HTERT RPE-1 (cell line): Measurements from ENCODE around the gene TM9SF4.

Experiments used
- in situ Hi-C: fragments of 300-500 bp; cut with MboI; formaldehyde crosslinking; loops from 4 replicates; pipeline ENCODE4 v1.14.3; 2020; ENCODE audit warnings: low sequenced_read_pairs

The TM9SF4 gene, protein sequence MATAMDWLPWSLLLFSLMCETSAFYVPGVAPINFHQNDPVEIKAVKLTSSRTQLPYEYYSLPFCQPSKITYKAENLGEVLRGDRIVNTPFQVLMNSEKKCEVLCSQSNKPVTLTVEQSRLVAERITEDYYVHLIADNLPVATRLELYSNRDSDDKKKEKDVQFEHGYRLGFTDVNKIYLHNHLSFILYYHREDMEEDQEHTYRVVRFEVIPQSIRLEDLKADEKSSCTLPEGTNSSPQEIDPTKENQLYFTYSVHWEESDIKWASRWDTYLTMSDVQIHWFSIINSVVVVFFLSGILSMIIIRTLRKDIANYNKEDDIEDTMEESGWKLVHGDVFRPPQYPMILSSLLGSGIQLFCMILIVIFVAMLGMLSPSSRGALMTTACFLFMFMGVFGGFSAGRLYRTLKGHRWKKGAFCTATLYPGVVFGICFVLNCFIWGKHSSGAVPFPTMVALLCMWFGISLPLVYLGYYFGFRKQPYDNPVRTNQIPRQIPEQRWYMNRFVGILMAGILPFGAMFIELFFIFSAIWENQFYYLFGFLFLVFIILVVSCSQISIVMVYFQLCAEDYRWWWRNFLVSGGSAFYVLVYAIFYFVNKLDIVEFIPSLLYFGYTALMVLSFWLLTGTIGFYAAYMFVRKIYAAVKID

DNA sequence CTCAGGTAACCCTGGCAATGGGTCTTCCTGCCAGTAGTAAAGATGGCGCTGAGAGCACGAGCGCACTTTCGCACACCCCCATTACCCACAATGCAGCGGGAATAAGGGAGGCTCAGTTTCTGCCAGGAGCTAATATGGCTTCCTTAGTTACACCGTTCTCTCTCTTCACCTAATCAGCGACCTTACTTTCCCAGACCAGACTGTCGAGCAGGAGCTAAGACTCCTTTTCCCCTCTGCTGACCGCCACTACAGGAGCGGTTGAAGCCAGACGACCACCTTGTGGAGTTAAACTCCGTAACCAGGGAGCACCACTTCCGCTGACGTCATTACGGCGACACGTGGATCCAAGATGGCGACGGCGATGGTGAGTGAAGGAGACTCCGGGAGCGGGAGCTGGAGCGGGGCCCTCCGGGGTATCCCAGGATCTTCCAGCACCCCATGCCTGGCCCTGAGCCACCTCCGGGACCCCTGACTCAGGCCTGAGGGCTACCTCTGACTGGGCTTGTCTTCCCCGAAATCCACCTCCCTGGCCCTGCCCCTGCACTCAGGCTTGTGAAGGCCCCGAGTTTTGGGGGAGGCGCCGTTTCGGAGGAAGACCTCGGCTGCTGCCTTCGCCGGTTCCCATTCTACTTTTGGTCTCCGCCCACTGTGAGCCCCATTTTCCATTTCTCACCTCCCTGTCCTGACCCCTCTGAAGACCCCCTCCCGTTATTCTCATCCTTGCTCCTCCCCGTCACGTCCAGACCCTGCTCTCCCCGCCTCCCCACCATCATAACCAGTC, at the start of gene TM9SF4:
Gene TM9SF4, plus strand, starts transcription at position 323 of the 781 bp plus-strand sequence. Its CDS starts 27 bp downstream, at position 350.
- in situ Hi-C loops, result no loop called here

DNA sequence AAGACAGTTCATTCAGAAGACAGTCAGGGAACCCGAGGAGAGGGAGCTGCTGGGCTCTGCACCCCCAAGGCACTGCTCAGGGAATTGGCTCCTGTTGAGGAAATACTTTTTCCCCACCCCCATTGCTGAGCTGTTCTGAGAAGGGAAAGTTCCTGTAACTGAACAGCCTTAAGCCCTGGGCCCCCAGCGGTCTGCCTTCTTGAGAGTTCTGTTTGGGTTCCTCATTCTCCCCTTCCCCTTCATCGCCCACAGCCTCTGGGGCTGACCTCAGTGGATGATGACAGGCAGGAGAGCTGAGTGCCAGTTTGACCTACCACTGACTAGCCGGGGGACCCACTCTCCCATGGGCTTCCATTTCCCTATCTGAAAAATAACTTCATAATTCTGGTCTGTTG, 46.7 kb upstream of the TM9SF4 start:
- in situ Hi-C loops, result no loop called here

DNA sequence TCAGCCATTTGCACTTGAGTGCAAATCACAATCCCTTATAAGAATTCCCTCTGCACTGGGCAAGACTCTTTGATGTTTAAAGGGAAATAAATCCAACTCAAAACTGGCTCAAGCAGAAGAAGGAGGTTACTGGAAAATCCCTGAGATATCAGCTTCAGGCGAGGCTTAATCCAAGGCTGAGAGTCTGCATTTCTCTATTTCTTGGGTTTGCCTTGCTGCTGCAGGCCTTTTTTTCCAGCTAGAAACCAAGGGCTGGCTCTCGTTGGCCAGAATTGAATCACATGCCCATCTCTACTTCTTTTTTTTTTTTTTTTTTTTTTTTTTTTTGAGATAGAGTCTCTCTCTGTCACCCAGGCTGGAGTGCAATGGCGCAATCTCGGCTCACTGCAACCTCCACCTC, 45.8 kb upstream of the TM9SF4 start:
- in situ Hi-C loops, result no loop called here

DNA sequence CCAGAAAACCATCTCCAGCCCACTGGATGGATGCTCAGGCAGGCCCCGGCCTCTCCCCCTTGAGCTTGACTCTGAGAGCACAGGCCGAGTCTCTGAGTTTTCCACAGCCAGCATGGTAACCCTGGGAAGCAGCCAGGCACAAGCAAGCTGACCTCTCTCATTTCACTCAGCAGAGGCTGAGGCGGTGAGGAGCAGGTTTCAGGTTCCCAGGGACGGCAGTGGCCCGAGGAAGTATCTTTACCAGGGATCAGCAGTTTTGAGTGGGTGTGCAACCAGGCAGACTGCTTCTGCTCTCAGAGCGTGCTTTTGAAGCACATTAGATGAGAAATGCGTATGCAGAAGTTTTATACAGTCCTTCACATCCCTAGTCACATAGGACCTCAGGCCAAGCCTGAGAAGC, 44.8 kb upstream of the TM9SF4 start:
- in situ Hi-C loops, result no loop called here

DNA sequence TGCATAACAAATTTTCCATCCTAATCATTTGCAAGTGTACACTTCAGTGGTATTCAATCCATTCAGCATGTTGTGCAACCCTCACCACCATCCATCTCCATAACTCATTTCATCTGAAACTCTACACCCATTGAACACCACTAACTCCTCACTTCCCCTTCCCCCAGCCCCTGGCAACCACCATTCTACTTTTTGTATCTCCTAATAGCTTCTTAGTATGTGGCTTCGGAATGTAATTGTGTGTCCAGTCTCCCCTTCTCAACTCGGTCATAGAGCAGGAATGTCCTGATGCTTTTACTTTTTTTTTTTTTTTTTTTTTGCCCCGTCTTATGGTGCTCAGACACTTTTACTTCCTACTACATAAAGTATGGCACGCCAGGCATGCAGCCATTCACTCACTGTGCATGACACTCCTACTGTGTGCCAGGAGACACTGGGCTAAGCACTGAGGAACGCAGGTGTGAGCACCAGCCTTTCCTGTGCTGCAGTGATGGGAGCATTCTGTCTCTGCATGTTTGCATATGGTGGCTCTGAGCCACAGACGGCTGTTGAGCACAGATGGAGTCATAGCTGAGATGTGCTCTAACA, 42.2 kb upstream of the TM9SF4 start:
- in situ Hi-C loops, result no loop called here

DNA sequence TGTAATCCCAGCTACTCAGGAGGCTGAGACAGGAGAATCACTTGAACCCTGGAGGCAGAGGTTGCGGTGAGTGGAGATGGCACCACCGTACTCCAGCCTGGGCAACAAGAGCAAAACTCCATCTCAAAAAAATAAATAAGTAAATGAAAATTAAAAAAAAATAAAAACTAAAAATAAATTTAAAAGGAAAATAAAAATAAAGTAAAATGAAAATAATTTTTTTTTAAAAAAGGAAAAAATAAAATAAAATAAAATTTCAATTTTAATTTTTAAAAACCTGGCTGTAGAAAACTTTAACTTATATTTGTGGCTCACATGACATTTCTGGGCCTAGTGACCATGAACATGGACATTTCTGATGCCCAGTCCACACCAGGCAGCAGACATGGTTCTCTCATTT, 41.3 kb upstream of the TM9SF4 start:
- in situ Hi-C loops, result no loop called here

DNA sequence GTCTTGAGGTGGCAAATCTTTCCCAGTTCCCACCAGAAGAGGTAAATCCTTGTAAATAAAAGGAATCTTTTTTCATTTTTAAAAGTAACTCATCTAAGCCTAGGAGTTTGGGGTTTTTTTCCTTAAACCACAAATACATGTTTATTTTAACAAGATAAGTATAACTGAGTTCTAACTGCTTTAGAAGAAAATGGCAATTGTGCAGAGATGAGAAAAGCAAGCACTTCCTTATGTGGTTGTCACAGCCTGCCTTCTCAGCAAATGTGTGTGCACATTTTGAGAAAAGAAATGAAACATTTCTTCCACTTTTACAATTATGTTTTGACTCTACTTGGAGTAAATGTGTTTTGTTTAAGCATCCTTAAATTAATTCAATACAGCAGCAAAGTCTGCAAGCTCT, 39.8 kb upstream of the TM9SF4 start:
- in situ Hi-C loops, result no loop called here

DNA sequence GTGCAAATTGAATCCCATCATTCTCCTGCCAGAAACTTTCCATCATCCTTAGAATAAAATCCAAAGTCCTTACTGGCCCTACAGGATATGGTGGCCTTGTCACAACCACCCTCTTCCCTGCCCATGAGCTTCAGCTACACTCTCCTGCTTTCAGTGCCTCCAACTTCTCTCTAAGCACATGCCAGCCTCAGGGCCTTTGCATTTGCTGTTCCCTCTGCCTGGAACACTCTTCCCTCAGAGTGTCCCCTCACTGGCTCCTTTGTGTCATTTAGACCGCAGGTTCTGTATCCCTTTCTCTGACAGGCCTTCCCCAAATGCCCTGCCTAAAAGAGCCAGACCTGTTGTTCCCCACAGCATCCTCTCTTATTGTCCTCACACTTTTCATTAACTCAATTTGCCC, 39.2 kb upstream of the TM9SF4 start:
- in situ Hi-C loops, result no loop called here

DNA sequence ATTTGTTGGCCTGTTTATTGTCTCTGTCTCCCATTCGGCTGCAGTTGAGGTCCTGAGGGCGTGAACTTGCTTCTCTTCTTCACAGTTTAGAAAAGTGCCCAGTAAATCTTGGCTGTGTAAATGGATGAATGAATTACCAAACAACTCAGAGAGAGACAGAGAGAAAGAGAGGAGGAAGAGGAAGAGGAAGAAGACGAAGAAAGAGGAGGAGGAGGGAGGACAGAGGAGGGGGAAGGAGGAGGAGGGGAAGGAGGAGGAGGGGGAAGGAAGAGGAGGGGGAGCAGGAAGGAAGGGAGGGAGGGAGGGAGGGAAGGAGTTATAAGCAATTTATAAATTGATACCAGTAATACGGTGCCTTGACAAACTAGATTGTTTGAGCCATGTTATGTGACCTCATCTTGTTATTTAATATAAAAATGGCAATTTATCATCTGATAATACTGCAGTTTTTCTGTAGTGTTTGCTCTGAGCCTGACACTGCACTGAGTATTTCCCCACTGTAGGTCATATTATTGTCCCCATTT, 38.8 kb upstream of the TM9SF4 start:
- in situ Hi-C loops, result no loop called here

DNA sequence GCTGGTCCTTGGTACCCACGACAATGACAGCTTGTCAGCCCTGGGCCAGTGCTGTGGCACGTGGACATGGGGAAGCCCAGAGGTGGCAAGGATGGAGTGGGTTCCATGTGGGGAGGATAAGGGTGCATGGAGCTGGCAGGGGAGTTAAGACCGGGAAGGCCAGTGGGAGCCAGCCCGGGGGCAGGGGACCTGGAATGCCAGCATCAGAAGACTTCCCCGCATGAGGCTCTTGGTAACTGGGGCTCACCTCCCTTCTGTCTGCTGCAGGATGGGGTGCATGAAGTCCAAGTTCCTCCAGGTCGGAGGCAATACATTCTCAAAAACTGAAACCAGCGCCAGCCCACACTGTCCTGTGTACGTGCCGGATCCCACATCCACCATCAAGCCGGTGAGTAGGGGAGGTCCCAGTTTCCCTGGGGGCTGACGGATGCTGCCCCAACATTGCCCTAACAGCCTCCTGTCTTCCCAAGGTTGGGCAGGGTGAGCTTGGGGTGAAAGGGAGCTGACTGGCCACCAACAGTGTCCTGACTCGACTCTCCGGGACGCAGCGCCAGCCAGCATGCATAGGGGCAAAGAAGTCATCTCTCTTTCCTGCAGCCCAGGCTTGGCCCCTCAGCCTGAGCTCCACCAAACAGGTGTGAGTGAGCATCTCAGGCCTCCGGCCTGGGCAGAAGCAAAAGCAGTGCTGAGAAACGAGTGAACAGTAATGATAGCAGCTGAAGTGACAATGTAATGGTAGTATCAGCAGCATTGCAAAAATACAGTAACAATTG, 37.9 kb upstream of the TM9SF4 start:
- in situ Hi-C loops, result no loop called here

DNA sequence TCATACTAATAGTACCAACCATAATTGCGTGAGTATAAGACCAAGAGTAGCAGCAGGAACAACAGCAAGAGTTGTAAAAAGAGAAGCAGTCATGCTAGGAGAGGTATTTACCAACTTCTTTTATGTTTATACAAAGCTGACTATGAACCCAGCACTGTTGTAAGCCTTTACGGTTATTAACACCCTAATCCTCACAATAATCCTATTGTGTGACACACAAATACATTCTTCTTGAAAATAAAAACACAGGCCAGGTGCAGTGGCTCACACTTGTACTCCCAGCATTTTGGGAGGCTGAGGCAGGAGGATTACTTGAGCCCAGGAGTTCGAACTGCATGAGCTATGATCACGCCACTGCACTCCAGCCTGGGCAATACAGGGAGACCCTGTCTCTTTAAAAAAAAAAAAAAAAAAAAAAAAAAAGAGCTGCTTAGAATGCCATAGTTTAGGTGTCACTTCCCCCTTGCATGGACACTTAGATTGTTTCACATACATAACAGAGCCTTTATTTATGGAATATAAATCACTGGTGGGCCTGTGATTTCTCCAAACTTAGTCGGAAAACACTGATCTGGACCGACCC, 37.3 kb upstream of the TM9SF4 start:
- in situ Hi-C loops, result no loop called here

DNA sequence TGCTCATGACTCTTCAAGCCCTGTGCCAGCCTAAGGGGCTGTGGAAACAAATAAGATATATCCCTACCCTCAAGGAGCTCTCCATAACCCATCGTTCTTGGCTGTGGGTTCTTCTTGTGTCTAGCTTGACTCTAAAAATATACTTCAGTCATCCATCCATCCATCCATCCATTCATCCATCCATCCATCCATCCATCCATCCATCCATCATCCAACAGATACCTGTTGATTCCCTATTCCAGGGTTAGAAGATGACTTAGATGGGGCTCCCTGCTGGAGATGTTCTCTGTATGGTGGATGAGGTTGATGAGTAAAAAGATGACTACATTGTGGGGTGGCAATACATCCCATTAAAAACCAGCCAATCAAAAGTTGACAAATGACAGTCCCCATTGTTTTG, 34.0 kb upstream of the TM9SF4 start:
- in situ Hi-C loops, result no loop called here

DNA sequence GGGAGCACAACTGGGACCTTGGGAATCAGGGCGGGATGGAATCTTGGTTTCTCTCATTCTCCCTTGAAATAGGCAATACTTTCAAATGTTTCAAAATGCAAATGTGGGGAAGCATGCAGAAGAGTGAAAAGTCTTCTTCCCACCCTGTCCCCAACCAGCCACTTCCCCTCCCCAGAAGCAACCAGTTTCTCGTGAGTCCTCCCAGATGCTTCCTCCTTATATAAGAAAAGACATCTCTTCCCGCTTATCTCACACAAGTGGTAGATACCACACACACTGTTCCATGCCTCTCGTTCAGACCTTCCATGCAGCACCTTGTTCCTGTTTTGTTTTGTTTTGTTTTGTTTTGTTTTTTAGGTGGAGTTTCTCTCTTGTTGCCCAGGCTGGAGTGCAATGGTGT, 32.3 kb upstream of the TM9SF4 start:
- in situ Hi-C loops, result no loop called here

DNA sequence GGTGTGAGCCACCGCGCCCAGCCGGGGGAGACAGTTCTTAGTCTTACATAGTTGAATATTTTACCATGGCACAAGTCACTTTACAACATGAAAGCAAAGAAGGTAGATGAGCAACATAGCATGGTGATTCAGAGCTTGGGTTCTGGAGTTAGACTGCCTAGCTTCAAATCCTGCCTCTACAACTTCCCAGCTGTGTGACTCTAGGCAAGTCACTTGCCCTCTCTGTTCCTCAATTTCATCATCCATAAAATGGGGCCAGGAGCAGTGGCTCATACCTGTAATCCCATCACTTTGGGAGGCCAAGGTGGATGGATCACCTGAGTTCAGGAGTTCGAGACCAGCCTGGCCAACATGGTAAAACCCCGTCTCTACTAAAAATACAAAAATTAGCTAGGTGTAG, 31.2 kb upstream of the TM9SF4 start:
- in situ Hi-C loops, result no loop called here

DNA sequence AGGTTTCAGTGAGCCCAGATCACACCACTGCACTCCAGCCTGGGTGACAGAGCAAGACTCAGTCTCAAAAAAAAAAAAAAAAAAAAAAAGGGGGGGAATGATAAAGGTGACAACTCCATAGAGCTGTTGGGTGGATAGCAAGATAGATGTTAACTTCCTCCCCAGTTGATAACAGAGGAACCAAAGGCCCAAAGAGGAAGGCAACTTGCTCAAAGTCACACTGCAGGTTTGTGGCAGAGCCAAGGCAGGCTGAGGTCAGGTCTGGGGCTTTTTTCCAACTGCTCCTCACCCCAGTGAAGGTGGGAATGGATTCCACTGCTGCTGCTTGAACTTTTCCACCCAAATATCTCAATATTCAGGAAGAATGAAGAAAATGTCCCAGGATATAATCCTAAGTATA, 30.7 kb upstream of the TM9SF4 start:
- in situ Hi-C loops, result no loop called here

DNA sequence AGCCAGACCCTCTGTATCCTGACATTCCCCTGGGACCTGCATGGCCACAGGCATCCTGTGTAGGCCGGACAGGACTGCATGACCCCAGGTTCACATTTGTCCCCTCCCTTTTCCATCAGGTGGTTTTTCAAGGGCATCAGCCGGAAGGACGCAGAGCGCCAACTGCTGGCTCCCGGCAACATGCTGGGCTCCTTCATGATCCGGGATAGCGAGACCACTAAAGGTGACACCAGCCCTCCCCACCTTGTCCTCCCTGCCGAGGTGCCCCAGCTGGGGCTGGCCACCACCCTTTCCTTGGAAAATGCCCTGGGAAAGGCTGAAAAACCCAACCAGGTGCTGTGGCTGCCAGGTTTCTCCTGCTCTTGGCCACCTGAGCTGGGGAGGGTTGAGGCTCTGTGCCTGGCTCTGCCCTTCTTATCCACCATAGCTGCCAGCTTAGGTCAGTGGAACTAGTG, 29.8 kb upstream of the TM9SF4 start:
- in situ Hi-C loops, result no loop called here

DNA sequence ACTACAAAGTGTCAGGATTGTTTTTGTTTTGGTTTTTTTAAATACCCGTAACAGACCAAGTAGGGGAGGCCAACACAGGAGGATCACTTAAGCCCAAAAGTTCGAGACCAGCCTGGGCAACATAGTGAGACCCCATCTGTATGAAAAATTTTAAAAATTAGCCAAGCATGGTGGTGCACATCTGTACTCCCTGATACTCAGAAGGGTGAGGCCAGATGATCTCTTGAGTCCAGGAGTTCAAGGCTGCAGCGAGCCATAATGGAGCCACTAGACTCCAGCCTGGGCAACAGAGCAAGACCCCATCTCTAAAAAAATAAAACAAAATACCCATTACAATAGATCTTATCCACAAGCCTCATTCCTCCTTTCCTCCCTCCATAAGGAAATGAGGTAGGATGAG, 28.7 kb upstream of the TM9SF4 start:
- in situ Hi-C loops, result no loop called here

DNA sequence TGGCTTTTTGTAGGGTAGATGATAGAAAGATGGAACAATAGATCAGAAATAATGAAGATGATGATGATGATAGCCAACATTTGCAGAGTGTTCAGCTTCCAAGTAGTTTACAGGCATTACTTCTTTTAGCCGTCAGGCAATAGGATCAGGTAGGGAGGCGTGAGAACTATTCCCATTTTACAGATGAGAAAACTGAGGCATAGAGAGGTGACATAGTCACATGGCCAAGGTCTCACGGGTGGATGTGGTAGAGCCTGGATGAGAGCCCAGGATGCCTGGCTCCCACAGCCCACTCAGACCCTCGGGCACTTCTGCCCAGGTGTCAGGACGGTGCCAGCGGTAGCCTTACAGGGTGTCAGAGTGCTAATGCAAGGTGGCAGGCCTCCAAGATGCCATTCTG, 26.0 kb upstream of the TM9SF4 start:
- in situ Hi-C loops, result no loop called here

DNA sequence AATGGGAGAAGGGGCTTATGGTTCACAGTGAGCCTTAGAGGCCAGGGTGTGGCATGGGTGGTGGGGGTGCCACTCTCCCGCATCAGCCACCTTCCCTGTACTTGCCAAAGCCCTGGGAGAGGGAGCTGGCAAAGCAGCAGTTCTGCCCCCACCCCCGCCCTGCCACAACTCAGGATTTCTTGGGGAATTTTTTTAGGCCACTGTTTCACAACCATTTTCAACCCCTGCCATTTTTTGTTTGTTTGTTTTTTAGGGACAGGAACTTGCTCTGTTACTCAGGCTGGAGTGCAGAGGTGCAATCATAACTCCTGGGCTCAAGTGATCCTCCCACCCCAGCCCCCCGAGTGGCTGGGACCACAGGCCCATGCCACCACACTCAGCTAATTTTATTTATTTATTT, 22.4 kb upstream of the TM9SF4 start:
- in situ Hi-C loops, result no loop called here

DNA sequence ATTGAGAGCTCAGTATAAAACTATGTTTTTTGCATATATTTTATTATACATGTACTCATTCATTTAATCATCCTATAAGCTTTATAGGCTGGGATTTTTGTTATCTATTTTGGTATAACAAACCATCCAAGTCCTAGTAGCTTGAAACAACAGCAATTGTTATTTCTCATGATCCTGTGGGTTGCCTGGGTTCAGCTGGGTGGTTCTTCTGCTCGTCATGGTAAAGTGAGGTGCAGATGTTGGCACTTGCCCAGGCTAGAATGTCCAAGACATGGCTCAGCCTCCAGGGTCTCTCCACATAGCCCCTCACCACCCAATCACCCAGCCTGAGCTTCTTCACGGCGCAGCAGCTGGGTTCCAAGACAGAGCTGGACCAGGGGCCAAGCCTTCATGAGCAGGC, 20.8 kb upstream of the TM9SF4 start:
- in situ Hi-C loops, result no loop called here
